Testis (tissue), 2 donors: ENCODE data around the gene PLS1.

Experiments
- POLR2A ChIP-seq: fragments of 450-650 bp; IDR thresholded peaks from one replicate; pipeline ENCODE4 v1.6.1; 2017; ENCODE audit warnings: antibody characterized with exemption, mild to moderate bottlenecking, moderate library complexity
- TF ChIP-seq, protein P1 (sequence below), 3 experiments: fragments of 450-650 bp in 2 of 3; fragments of 200-600 bp in 1 of 3; sonication (generic) in 1 of 3; IDR thresholded peaks; one replicate each; pipeline ENCODE4 v1.5.1; 2016 to 2019; ENCODE audit warnings: antibody characterized with exemption in 3 of 3, mild to moderate bottlenecking in 2 of 3, moderate library complexity in 1 of 3

DNA sequence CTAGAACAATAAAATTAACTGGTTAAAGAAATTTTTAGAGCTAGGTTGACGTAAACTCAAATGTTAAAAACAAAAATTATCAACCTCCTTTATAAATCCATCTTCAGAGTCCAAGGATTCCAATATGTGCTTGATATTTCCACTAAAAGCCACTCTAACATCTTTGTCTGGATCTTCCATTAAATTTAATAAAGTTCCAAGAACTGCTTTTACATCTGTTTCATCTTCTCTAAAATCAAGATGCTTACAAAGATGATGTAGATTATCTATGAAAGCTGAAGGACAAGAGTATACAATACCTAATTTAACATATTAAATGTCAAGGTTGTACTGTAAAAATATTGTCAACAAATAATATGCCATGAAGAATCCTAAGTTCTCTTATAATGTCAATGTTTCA, 42.5 kb upstream of the PLS1 start:
- TF ChIP-seq, protein P1, sequence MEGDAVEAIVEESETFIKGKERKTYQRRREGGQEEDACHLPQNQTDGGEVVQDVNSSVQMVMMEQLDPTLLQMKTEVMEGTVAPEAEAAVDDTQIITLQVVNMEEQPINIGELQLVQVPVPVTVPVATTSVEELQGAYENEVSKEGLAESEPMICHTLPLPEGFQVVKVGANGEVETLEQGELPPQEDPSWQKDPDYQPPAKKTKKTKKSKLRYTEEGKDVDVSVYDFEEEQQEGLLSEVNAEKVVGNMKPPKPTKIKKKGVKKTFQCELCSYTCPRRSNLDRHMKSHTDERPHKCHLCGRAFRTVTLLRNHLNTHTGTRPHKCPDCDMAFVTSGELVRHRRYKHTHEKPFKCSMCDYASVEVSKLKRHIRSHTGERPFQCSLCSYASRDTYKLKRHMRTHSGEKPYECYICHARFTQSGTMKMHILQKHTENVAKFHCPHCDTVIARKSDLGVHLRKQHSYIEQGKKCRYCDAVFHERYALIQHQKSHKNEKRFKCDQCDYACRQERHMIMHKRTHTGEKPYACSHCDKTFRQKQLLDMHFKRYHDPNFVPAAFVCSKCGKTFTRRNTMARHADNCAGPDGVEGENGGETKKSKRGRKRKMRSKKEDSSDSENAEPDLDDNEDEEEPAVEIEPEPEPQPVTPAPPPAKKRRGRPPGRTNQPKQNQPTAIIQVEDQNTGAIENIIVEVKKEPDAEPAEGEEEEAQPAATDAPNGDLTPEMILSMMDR (IDR thresholded peaks at IDR 0.05) = no peak
- no peak for TF ChIP-seq POLR2A
